Mesodermal cell (in vitro differentiated cells): ENCODE results near the gene STAC2.
"Not testable (repeated sequence)": the region's sequence is repeated elsewhere in the genome, so short reads cannot be mapped to it uniquely, and the experiment has no call there.

Experiments used
- H3K27ac ChIP-seq: 2 replicates; pipeline ENCODE4 v1.7.0; 2013; ENCODE audit warnings: mild to moderate bottlenecking, low read depth, low read length, moderate library complexity; ENCODE audit not compliant: severe bottlenecking
- H3K36me3 ChIP-seq: 2 replicates; pipeline ENCODE4 v1.7.1; 2013; ENCODE audit warnings: mild to moderate bottlenecking, low read length, moderate library complexity; ENCODE audit not compliant: control insufficient read depth, insufficient read depth
- H3K4me1 ChIP-seq: one replicate; pipeline ENCODE4 v1.7.1; 2013; ENCODE audit warnings: mild to moderate bottlenecking, low read length; ENCODE audit not compliant: insufficient read depth, control insufficient read depth, poor library complexity, severe bottlenecking
- H3K4me3 ChIP-seq: 2 replicates; pipeline ENCODE4 v1.7.0; 2013; ENCODE audit warnings: low read length, control low read depth, mild to moderate bottlenecking; ENCODE audit not compliant: insufficient read depth, poor library complexity, severe bottlenecking; ENCODE audit errors: extremely low read depth
- H3K9me3 ChIP-seq: 2 replicates; pipeline ENCODE4 v1.7.1; 2013; ENCODE audit warnings: mild to moderate bottlenecking, low read length, moderate library complexity; ENCODE audit not compliant: control insufficient read depth
- WGBS, 2 experiments: methylation state at CpG; one replicate each; pipeline ENCODE4 v1.1.5; 2013; ENCODE audit warnings: missing lambda C conversion rate in 2 of 2; ENCODE audit not compliant: insufficient coverage in 2 of 2; 5-methylcytosine and 5-hydroxymethylcytosine counted together

STAC2 gene

DNA sequence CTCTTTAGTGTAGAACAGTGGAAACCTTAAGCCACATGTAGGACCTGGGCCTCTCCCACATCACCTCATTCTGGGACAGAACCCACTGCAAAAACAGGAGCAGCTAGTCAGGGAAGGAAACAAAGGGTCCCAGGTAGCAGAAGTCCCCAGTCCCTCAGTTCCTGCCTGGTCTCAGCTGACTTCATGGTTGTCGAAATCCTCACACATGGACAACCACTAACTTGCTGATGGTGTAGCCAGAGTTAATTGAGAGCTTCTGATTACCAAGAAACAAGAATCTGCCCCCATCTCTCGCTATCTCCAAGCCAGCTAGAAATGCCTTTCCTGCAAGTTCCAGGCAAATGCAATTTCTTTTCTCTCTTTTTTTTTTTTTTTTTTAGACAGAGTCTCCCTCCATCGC is 56.2 kb downstream of the STAC2 start:
- WGBS, 2 experiments = 90 to 95% methylated on average over 2 of the region's 3 CpGs
- no peak overlapping the region for H3K27ac ChIP-seq
- H3K9me3 ChIP-seq = no peaks in the 10 kb centered on the region
- H3K4me1 ChIP-seq = peaks cover 6% of the 10 kb centered on the region
- H3K4me3 ChIP-seq = no peak overlapping the region
- H3K36me3 ChIP-seq = no peaks in the 10 kb centered on the region

GRCh38 chr17:39169101-39169500 is 56.6 kb downstream of the STAC2 start:
- Histone ChIP-seq H3K36me3 (no peaks in the 10 kb centered on the region), H3K4me3 (no peak overlapping the region)
- WGBS, 2 experiments = 95 to 98% methylated on average over 10 to 13 of the region's 14 CpGs

GRCh38 chr17:39168503-39168902 is 57.2 kb downstream of the STAC2 start:
- not testable (repeated sequence) for H3K9me3 ChIP-seq, H3K36me3 ChIP-seq, H3K4me1 ChIP-seq, H3K4me3 ChIP-seq, H3K27ac ChIP-seq
- 92 to 96% methylated on average over 7 to 9 of the region's 10 CpGs for WGBS, 2 experiments

More at GRCh38 chr17:39169101-39169500, 56.6 kb downstream of the STAC2 start:
- no peak overlapping the region for H3K27ac ChIP-seq
- no peaks in the 10 kb centered on the region for H3K9me3 ChIP-seq
- H3K4me1 ChIP-seq = peaks cover 6% of the 10 kb centered on the region

DNA sequence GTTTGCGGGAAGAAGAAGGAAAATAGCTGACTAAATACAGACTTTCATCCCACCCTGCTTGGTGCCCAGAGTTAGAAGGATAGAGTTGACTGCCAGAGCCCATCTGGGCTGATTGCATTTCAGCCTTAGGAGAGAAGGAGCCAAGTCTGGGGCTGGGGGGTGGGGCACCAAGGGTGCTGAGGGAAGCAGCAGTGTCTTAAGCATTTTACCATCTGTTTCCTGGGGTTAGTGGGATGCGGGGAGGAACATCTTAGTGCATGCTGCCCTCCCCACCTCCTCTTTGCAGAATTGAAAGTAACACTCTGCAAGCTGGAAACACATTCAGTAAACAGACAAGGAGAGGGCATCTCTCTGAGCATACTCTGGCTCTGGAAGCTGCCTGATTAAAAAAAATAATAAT is 58.3 kb downstream of the STAC2 start:
- Histone ChIP-seq H3K36me3 (no peaks in the 10 kb centered on the region), H3K4me3 (no peak overlapping the region), H3K27ac (no peak overlapping the region), H3K9me3 (no peaks in the 10 kb centered on the region), H3K4me1 (peaks cover 6% of the 10 kb centered on the region)
- WGBS, 2 experiments = 69% methylated on average over 2 of the region's 2 CpGs; no CpG with 5 or more reads in 1 of the 2 experiments

GRCh38 chr17:39166437-39167335 is 59.1 kb downstream of the STAC2 start:
- H3K36me3 ChIP-seq = no peaks in the 10 kb centered on the region
- H3K4me1 ChIP-seq = peaks cover 6% of the 10 kb centered on the region
- no peaks in the 10 kb centered on the region for H3K9me3 ChIP-seq
- H3K4me3 ChIP-seq = no peak overlapping the region
- 68% methylated on average over 5 of the region's 7 CpGs for WGBS, 2 experiments
- H3K27ac ChIP-seq = no peak overlapping the region

DNA sequence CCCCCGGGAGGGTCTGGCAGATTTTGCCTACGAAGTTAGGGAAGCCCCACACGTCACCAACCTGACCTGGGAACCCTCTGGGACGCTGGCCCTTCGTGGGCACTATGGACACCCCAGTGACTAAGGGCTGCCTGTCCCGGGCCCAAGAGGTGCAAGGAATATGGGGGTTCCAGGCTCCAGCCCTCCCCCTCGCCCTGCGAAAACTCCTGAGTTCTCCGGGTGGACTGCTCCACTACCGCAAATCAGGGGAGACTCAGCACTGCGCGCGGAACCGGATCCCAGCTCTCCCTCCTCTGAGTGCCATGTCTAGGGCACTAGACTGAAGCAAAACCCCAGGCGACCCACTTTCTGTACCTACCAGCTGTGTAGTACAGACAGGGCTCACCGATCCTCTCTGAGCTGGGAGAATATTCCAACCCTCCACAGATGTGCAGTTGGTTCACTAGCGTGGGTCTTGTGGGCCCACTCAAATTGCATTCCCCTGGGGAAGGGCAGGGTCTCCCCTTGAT is 59.9 kb downstream of the STAC2 start, which contains the start of gene ARL5C:
Gene ARL5C, minus strand, starts transcription at position 321 of the 509 bp plus-strand sequence. CDS start 401 bp downstream, outside the sequence.
- no peak within 1 kb of the TSS for H3K27ac ChIP-seq
- no peaks in the 10 kb centered on the region for H3K9me3 ChIP-seq
- peaks cover 6% of the 10 kb centered on the region for H3K4me1 ChIP-seq
- H3K4me3 ChIP-seq = peak within 1 kb of the TSS; percentile 41
- WGBS, 2 experiments = 84 to 88% methylated on average over 16 to 17 of the region's 17 CpGs
- H3K36me3 ChIP-seq = no peaks in the 10 kb centered on the region

- H3K36me3 ChIP-seq = no peaks in the 10 kb centered on the region
- WGBS, 2 experiments = 50 to 54% methylated on average over 46 to 50 of the region's 51 CpGs
- peak overlapping the region; percentile 41 for H3K4me3 ChIP-seq
Observed at GRCh38 chr17:39165178-39165840, 60.4 kb downstream of the STAC2 start.

DNA sequence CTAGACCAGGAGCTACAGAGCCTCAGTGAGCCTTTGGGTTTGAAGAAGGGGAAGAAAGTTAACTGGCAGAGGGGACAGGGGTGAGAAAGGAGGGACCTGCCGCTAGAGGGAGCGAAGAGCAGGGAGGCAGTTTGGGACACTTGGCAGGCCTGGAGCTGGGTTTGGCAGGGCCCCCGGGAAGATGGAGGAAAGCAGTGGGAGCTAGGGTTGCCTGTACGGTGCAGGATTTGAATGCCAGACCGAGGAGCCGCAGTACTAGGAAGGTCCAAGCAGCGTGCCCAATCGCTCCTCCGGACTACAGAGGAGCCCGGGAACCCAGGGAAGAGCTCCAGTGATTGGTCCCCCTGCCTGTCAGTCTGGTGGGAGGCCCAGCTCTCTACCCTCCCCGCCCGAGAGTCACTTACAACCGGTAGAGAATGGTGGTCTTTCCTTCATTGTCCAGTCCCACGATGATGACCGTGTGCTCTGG is 61.0 kb downstream of the STAC2 start:
- Histone ChIP-seq H3K36me3 (no peaks in the 10 kb centered on the region), H3K4me3 (peak overlapping the region; percentile 41), H3K4me1 (peaks cover 6% of the 10 kb centered on the region), H3K9me3 (no peaks in the 10 kb centered on the region), H3K27ac (no peak overlapping the region)
- WGBS, 2 experiments = 4 to 6% methylated on average over 12 to 15 of the region's 15 CpGs

More at GRCh38 chr17:39165178-39165840, 60.4 kb downstream of the STAC2 start:
- Histone ChIP-seq H3K9me3 (no peaks in the 10 kb centered on the region), H3K27ac (no peak overlapping the region), H3K4me1 (peaks cover 6% of the 10 kb centered on the region)

GRCh38 chr17:39161962-39162361 is 63.8 kb downstream of the STAC2 start:
- H3K9me3 ChIP-seq = no peaks in the 10 kb centered on the region
- 83 to 88% methylated on average over 1 of the region's 2 CpGs for WGBS, 2 experiments
- H3K36me3 ChIP-seq = no peaks in the 10 kb centered on the region
- no peak overlapping the region for H3K4me3 ChIP-seq
- H3K4me1 ChIP-seq = no peaks in the 10 kb centered on the region
- no peak overlapping the region for H3K27ac ChIP-seq
